H9 (cell line): ENCODE data around the gene RPGRIP1L. TPM values are rescaled to one million over a fixed set of nuclear protein-coding genes. Genes with fewer than 3 reads are reported as not detected.

Experiments used
- DNase-seq: peaks from one replicate; pipeline ENCODE4 v3.0.0-alpha.2; 2017
- H2AFZ ChIP-seq: one replicate; pipeline ENCODE4 v1.6.1; 2013; ENCODE audit warnings: mild to moderate bottlenecking, low read length, control low read depth, moderate library complexity
- H2AK5ac ChIP-seq: 2 replicates; pipeline ENCODE4 v1.6.1; 2013; ENCODE audit warnings: low read length, control low read depth, mixed read lengths; ENCODE audit not compliant: insufficient read length
- H2BK120ac ChIP-seq: one replicate; pipeline ENCODE4 v1.6.1; 2013; ENCODE audit warnings: low read depth, mild to moderate bottlenecking, low read length, control low read depth, inconsistent platforms; ENCODE audit not compliant: poor library complexity, severe bottlenecking
- H2BK12ac ChIP-seq: 2 replicates; pipeline ENCODE4 v1.6.1; 2013; ENCODE audit warnings: low read length, control low read depth, mixed read lengths, low read depth; ENCODE audit not compliant: insufficient read length
- H2BK15ac ChIP-seq: 2 replicates; pipeline ENCODE4 v1.6.1; 2013; ENCODE audit warnings: low read depth, low read length, control low read depth
- H2BK20ac ChIP-seq: one replicate; pipeline ENCODE4 v1.6.1; 2013; ENCODE audit warnings: low read depth, mild to moderate bottlenecking, low read length, control low read depth, inconsistent platforms; ENCODE audit not compliant: poor library complexity, severe bottlenecking
- H2BK5ac ChIP-seq: 2 replicates; pipeline ENCODE4 v1.6.1; 2013; ENCODE audit warnings: low read length, control low read depth, mixed read lengths; ENCODE audit not compliant: insufficient read length
- H3K14ac ChIP-seq: 2 replicates; pipeline ENCODE4 v1.6.1; 2013; ENCODE audit warnings: low read length, control low read depth; ENCODE audit not compliant: insufficient read depth
- H3K18ac ChIP-seq: 2 replicates; pipeline ENCODE4 v1.6.1; 2013; ENCODE audit warnings: low read depth, mild to moderate bottlenecking, mixed read lengths, low read length, control low read depth; ENCODE audit not compliant: insufficient read length
- H3K23ac ChIP-seq: 2 replicates; pipeline ENCODE4 v1.6.1; 2013; ENCODE audit warnings: low read length, control low read depth, mixed read lengths, low read depth; ENCODE audit not compliant: insufficient read length
- H3K23me2 ChIP-seq: 2 replicates; pipeline ENCODE4 v1.6.1; 2013; ENCODE audit warnings: low read depth, mild to moderate bottlenecking, mixed read lengths, low read length, control low read depth; ENCODE audit not compliant: insufficient read length, poor library complexity, severe bottlenecking
- H3K27ac ChIP-seq: 2 replicates; pipeline ENCODE4 v1.5.1; 2013; ENCODE audit warnings: low read length, control low read depth, mixed read lengths, low read depth; ENCODE audit not compliant: insufficient read length
- H3K27me3 ChIP-seq: 2 replicates; pipeline ENCODE4 v1.6.1; 2013; ENCODE audit warnings: low read length, control low read depth, inconsistent platforms; ENCODE audit not compliant: insufficient read depth
- H3K4ac ChIP-seq: 2 replicates; pipeline ENCODE4 v1.6.1; 2013; ENCODE audit warnings: low read depth, mild to moderate bottlenecking, control low read depth, inconsistent platforms, low read length, moderate library complexity
- H3K4me1 ChIP-seq: 2 replicates; pipeline ENCODE4 v1.6.1; 2013; ENCODE audit warnings: low read length, control low read depth, inconsistent platforms; ENCODE audit not compliant: insufficient read depth
- H3K4me2 ChIP-seq: 2 replicates; pipeline ENCODE4 v1.6.1; 2013; ENCODE audit warnings: low read length, control low read depth, mixed read lengths; ENCODE audit not compliant: insufficient read length, insufficient read depth
- H3K56ac ChIP-seq: 2 replicates; pipeline ENCODE4 v1.6.1; 2013; ENCODE audit warnings: low read depth, mild to moderate bottlenecking, mixed read lengths, low read length, control low read depth; ENCODE audit not compliant: insufficient read length
- H3K79me1 ChIP-seq: 2 replicates; pipeline ENCODE4 v1.6.1; 2013; ENCODE audit warnings: low read depth, mild to moderate bottlenecking, moderate library complexity, low read length, control low read depth, inconsistent platforms; ENCODE audit not compliant: insufficient read depth, poor library complexity, severe bottlenecking
- H3K79me2 ChIP-seq: 2 replicates; pipeline ENCODE4 v1.6.1; 2013; ENCODE audit warnings: low read length, control low read depth, inconsistent platforms; ENCODE audit not compliant: insufficient read depth
- H3K9ac ChIP-seq: 2 replicates; pipeline ENCODE4 v1.6.1; 2013; ENCODE audit warnings: low read length, control low read depth, mixed read lengths; ENCODE audit not compliant: insufficient read length; ENCODE audit errors: extremely low read depth
- H3K9me3 ChIP-seq: one replicate; pipeline ENCODE4 v1.6.1; 2013; ENCODE audit warnings: low read depth, low read length, inconsistent platforms; ENCODE audit not compliant: control insufficient read depth
- H3T11ph ChIP-seq: one replicate; pipeline ENCODE4 v1.6.1; 2013; ENCODE audit warnings: mild to moderate bottlenecking, low read length, control low read depth, inconsistent platforms
- H4K20me1 ChIP-seq: one replicate; pipeline ENCODE4 v1.6.1; 2013; ENCODE audit not compliant: control insufficient read depth, insufficient read length, insufficient read depth
- H4K5ac ChIP-seq: 2 replicates; pipeline ENCODE4 v1.6.1; 2013; ENCODE audit warnings: low read depth, mild to moderate bottlenecking, mixed read lengths, low read length, control low read depth; ENCODE audit not compliant: insufficient read length
- H4K8ac ChIP-seq: replicated peaks from 2 replicates; pipeline ENCODE4 v1.6.1; 2013; ENCODE audit warnings: low read length, control low read depth, mixed read lengths, low read depth; ENCODE audit not compliant: insufficient read length
- H4K91ac ChIP-seq: 2 replicates; pipeline ENCODE4 v1.6.1; 2013; ENCODE audit warnings: low read depth, mild to moderate bottlenecking, moderate library complexity, mixed read lengths, low read length, control low read depth; ENCODE audit not compliant: insufficient read length
- H3K27ac Mint-ChIP-seq, 3 experiments: 2 replicates in 2 of 3; 3 replicates in 1 of 3; pipeline ENCODE4 v1.8.0; 2020 to 2021; ENCODE audit warnings: mixed read lengths in 3 of 3, mild to moderate bottlenecking in 1 of 3, moderate library complexity in 1 of 3
- H3K27me3 Mint-ChIP-seq: 2 replicates; pipeline ENCODE4 v1.8.0; 2021; ENCODE audit warnings: low read depth, mild to moderate bottlenecking, moderate library complexity, mixed read lengths
- H3K36me3 Mint-ChIP-seq, 3 experiments: 2 replicates in 2 of 3; 3 replicates in 1 of 3; pipeline ENCODE4 v1.8.0; 2020 to 2021; ENCODE audit warnings: low read depth in 3 of 3, mixed read lengths in 3 of 3; ENCODE audit not compliant: insufficient read depth in 1 of 3
- H3K4me1 Mint-ChIP-seq, 2 experiments: 2 replicates each; pipeline ENCODE4 v1.8.0; 2020; ENCODE audit warnings: mixed read lengths in 2 of 2
- H3K4me3 Mint-ChIP-seq, 2 experiments: 2 replicates in 1 of 2; 3 replicates in 1 of 2; pipeline ENCODE4 v1.8.0; 2020 to 2021; ENCODE audit warnings: mild to moderate bottlenecking in 2 of 2, mixed read lengths in 2 of 2, moderate library complexity in 1 of 2
- H3K9me3 Mint-ChIP-seq, 2 experiments: 2 replicates in 1 of 2; 3 replicates in 1 of 2; pipeline ENCODE4 v1.8.0; 2020; ENCODE audit warnings: mild to moderate bottlenecking in 2 of 2, mixed read lengths in 2 of 2, moderate library complexity in 1 of 2
- CTCF ChIP-seq: fragments of 200-600 bp; sonication (generic); conservative IDR thresholded peaks from 3 replicates; pipeline ENCODE4 v1.8.0; 2021; ENCODE audit warnings: antibody characterized with exemption, mild to moderate bottlenecking
- WGBS: extraction: QIAGEN DNeasy Blood & Tissue Kit; methylation state at CpG from one replicate; pipeline ENCODE4 v1.1.7; 2013; ENCODE audit warnings: missing lambda C conversion rate, low lambda C conversion rate, mixed read lengths; ENCODE audit not compliant: insufficient read length; ENCODE audit errors: extremely low coverage; 5-methylcytosine and 5-hydroxymethylcytosine counted together
- total RNA-seq: library from RNA; stranded (reverse); gene quantifications from 2 replicates; pipeline ENCODE4 v1.2.1, GENCODE V29; 2021

Gene RPGRIP1L
- total RNA-seq, 1 experiment from 2014 or later = 11.7 TPM

- no peak for DNase-seq
- no peak for TF ChIP-seq CTCF
- H3K4ac ChIP-seq = no peak overlapping the region
- H3K36me3 Mint-ChIP-seq = no peaks in the 10 kb centered on the region
- H4K8ac ChIP-seq = no peak overlapping the region
- H3K23ac ChIP-seq = no peak overlapping the region
- no peaks in the 10 kb centered on the region for H3K9me3 Mint-ChIP-seq
- no peak overlapping the region for H3K27ac Mint-ChIP-seq
- no peaks in the 10 kb centered on the region for H3K79me2 ChIP-seq
- no peak overlapping the region for H4K5ac ChIP-seq
- no peaks in the 10 kb centered on the region for H3K4me1 ChIP-seq
- H4K20me1 ChIP-seq = no peaks in the 10 kb centered on the region
- no peak overlapping the region for H3K14ac ChIP-seq
- H4K91ac ChIP-seq = no peak overlapping the region
- no peaks in the 10 kb centered on the region for H3K27me3 Mint-ChIP-seq
- no peaks in the 10 kb centered on the region for H3K9me3 ChIP-seq
- H3K23me2 ChIP-seq = no peaks in the 10 kb centered on the region
- no peaks in the 10 kb centered on the region for H3K27me3 ChIP-seq
- no peak overlapping the region for H2BK15ac ChIP-seq
- H2BK120ac ChIP-seq = no peak overlapping the region
- no peak overlapping the region for H3K9ac ChIP-seq
- no peak overlapping the region for H3K27ac ChIP-seq
- no peak overlapping the region for H2AFZ ChIP-seq
- no peak overlapping the region for H2BK20ac ChIP-seq
- no peak overlapping the region for H2BK5ac ChIP-seq
- no peak overlapping the region for H3T11ph ChIP-seq
- no peak overlapping the region for H2AK5ac ChIP-seq
- H3K4me1 Mint-ChIP-seq = peaks cover 4 to 7% of the 10 kb centered on the region in 2 experiments
- no peak overlapping the region for H2BK12ac ChIP-seq
- H3K4me2 ChIP-seq = no peak overlapping the region
- no peak overlapping the region for H3K56ac ChIP-seq
- H3K18ac ChIP-seq = no peak overlapping the region
- no peak overlapping the region for H3K4me3 Mint-ChIP-seq
- no CpG with 5 or more reads among the region's 3 CpGs for WGBS
- H3K79me1 ChIP-seq = no peaks in the 10 kb centered on the region
These were observed 32.6 kb upstream of the RPGRIP1L start for GRCh38 chr16:53736297-53736696.
